GM12864 (cell line): Measurements from ENCODE around the gene FGF12.

Experiments
- DNase-seq: peaks from one replicate; pipeline ENCODE4 v3.0.0-alpha.2; 2011; ENCODE audit warnings: low read depth
- H3K4me3 ChIP-seq: 2 replicates; pipeline ENCODE4 v1.5.1; 2011; ENCODE audit warnings: mild to moderate bottlenecking, low read depth, low read length, control low read depth
- TF ChIP-seq, protein P1 (sequence below): IDR thresholded peaks from 2 replicates; pipeline ENCODE4 v1.5.1; 2011; ENCODE audit warnings: low read depth, mild to moderate bottlenecking, moderate library complexity, low read length, control low read depth, inconsistent platforms; ENCODE audit errors: missing control alignments

FGF12 gene

DNA sequence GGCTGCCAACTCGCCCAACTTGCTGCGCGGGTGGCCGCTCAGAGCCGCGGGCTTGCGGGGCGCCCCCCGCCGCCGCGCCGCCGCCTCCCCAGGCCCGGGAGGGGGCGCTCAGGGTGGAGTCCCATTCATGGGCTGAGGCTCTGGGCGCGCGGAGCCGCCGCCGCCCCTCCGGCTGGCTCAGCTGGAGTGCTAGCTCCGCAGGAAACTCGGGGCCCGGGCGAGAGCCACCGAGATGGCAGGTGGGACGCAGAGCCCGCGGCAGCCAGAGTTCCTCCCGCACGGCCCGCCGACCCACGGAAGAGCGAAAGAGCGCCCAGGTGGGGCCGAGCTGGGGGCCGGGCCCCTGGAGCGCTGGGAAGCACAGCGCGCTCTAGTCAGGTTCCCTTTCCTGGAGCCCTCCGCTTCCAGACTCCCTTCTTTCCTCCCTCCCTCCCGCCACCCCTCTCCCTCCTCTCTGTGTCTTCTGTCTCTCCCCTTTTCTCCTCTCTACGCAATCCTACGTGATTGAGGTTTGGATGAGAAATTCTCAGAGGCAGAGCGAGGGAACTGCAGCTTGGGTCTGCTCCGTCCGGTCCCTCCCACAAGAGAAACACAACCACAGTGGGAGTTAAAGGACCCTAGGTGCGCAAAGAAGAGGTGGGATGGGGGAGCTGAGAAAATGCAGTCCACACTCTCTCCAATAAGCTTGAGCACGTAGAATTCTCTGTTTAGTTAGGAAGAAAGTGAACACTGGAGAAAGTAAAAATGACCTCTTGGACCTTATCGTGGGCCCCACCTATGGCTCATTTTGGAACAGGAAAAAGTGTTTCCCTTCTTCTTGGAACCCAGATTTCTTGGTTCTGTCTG lies 317.3 kb downstream of the FGF12 start:
- no peak overlapping the region for H3K4me3 ChIP-seq
- TF ChIP-seq, protein P1, sequence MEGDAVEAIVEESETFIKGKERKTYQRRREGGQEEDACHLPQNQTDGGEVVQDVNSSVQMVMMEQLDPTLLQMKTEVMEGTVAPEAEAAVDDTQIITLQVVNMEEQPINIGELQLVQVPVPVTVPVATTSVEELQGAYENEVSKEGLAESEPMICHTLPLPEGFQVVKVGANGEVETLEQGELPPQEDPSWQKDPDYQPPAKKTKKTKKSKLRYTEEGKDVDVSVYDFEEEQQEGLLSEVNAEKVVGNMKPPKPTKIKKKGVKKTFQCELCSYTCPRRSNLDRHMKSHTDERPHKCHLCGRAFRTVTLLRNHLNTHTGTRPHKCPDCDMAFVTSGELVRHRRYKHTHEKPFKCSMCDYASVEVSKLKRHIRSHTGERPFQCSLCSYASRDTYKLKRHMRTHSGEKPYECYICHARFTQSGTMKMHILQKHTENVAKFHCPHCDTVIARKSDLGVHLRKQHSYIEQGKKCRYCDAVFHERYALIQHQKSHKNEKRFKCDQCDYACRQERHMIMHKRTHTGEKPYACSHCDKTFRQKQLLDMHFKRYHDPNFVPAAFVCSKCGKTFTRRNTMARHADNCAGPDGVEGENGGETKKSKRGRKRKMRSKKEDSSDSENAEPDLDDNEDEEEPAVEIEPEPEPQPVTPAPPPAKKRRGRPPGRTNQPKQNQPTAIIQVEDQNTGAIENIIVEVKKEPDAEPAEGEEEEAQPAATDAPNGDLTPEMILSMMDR, result no peak
- no peak for DNase-seq

- TF ChIP-seq, protein P1, result no peak
- DNase-seq, result no peak
- no peak overlapping the region for H3K4me3 ChIP-seq
These were observed 318.0 kb downstream of the FGF12 start for GRCh38 chr3:192409201-192409837.

DNA sequence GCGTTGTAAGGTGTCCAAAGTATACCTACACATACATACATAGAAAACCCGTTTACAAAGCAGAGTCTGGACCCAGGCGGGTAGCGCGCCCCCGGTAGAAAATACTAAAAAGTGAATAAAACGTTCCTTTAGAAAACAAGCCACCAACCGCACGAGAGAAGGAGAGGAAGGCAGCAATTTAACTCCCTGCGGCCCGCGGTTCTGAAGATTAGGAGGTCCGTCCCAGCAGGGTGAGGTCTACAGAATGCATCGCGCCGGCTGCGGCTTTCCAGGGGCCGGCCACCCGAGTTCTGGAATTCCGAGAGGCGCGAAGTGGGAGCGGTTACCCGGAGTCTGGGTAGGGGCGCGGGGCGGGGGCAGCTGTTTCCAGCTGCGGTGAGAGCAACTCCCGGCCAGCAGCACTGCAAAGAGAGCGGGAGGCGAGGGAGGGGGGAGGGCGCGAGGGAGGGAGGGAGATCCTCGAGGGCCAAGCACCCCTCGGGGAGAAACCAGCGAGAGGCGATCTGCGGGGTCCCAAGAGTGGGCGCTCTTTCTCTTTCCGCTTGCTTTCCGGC lies 318.6 kb downstream of the FGF12 start:
- no peak overlapping the region for H3K4me3 ChIP-seq
- DNase-seq, result no peak
- TF ChIP-seq, protein P1, result no peak

DNA sequence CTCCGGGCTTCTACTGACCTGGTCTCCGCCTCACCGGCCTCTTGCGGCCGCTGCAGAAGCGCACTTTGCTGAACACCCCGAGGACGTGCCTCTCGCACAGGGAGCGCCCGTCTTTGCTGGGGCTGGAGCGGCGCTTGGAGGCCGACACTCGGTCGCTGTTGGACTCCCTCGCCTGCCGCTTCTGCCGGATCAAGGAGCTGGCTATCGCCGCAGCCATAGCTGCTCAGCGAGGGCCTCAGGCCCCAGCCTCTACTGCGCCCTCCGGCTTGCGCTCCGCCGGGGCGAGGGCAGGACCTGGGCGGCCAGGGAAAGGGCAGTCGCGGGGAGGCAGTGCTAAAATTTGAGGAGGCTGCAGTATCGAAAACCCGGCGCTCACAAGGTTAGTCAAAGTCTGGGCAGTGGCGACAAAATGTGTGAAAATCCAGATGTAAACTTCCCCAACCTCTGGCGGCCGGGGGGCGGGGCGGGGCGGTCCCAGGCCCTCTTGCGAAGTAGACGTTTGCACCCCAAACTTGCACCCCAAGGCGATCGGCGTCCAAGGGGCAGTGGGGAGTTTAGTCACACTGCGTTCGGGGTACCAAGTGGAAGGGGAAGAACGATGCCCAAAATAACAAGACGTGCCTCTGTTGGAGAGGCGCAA lies 319.2 kb downstream of the FGF12 start:
- TF ChIP-seq, protein P1, result no peak
- H3K4me3 ChIP-seq, result no peak overlapping the region
- DNase-seq, result no peak

DNA sequence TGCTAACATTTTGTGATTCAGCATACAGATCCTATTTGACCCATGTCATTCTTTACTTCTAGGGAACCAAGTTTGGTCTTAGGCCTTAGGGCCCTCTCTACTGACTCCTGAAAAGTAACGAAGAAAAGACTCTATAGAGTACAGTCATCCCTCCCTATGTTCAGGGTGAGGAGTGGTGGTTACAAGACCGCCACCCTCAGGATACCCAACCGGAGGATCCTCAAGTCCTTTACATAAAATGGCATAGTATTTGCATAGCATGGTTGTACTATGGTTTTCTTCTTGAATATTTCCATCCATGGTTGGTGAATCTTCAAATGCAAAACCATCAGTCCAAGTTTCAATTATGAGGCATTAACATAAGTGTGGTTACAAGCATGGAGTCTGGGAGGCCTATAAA lies 327.6 kb downstream of the FGF12 start:
- no peak overlapping the region for H3K4me3 ChIP-seq
- TF ChIP-seq, protein P1, result no peak
- no peak for DNase-seq

DNA sequence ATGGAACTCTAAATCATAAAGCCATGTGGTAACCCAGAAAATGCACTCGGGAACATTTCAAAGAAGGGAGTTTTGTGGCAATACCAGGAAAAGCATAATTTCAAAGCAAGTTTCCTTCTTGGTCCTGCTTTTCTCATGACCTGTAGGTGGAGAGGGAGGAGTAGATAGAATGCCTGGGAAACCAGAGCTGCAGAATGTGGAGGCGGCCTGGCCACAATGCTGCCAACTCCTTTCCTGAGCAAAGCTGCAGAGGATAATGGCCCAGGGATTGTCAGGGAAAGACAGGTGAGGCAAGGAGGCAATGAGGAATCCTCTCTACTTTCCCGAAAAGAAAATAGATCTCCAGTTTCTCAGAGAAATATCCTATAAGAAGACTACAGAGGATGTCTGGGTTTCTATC lies 330.3 kb downstream of the FGF12 start:
- H3K4me3 ChIP-seq, result no peak overlapping the region
- DNase-seq, result no peak
- TF ChIP-seq, protein P1, result no peak
